CD1c-positive myeloid dendritic cell (primary cell): ENCODE measurements around the gene KRTAP4-1.
A peak's percentile ranks its signal among the peaks of the same experiment; 100 is the strongest.
"Not testable (repeated sequence)": the region's sequence is repeated elsewhere in the genome, so short reads cannot be mapped to it uniquely, and the experiment has no call there.

Source experiments
- DNase-seq: peaks from one replicate; pipeline ENCODE4 v3.0.0-alpha.2; 2016; ENCODE audit errors: extremely low spot score

Gene KRTAP4-1

DNA sequence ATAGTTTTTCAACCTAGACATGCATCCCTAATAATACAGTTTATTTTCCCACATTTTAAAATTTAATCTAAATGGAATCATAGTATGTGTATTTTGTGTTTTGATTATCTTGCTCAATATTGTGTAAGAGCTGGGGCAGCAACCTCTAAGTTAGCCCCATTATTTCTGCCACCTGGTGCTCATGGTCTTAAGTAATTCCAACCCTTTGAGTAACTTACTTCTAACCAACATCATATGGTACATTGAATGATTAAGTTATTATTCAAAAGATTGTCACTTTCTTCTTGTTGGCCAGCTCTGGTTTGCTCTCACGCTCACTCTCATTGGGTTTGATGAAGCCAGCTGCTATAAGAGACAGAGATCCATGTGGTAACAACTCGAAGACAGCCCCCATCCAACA is 12.8 kb downstream of the KRTAP4-1 start:
- no peak for DNase-seq

DNA sequence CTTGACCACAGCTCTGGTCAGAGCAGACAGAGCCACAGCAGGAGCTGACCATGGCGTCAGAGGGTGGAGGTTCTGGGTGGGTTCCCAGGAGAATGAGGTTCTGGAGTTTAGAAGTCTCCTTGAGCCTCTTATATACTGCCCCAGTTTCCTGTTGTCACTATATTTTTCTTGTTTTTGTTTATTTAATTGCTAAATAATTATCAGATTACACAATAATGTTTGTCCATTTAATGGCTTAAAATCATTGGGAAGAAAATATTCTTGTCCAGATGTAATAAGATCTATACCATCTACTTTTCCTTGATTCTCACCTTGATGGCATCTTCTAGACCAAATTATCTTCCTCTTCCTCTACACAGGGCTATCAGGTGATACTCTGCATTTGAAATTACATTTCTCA is 16.6 kb downstream of the KRTAP4-1 start, which contains the start of gene KRTAP4-3:
KRTAP4-3 (minus strand) TSS at position 101 of the 400 bp plus-strand sequence; CDS start at position 52, 49 bp downstream.
- DNase-seq = no peak

GRCh38 chr17:41167561-41167960 is 17.1 kb downstream of the KRTAP4-1 start:
- DNase-seq = no peak

GRCh38 chr17:41163828-41164227 is 20.9 kb downstream of the KRTAP4-1 start:
- no peak for DNase-seq

DNA sequence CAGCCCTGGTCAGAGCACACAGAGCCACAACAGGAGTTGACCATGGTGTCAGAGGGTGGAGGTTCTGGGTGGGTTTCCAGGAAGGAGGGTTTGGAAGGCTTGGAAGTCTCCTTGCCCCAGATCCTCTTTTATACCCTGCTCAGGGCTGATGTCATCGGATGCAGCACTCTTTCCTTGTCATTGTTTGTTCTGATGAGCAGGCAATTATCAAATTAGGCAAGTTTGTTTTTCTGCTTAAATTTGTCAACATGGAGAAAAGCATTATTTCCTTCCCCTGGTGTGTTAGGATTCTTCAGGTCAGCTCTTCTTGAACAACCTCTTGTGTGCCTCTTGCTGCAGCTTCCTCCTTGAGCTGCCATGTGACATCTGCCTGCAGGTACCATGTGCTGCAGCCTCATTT is 24.1 kb downstream of the KRTAP4-1 start, which contains the start of gene KRTAP4-4:
KRTAP4-4 (minus strand) TSS at position 101 of the 400 bp plus-strand sequence; CDS start at position 44, 57 bp downstream.
- no peak for DNase-seq

DNA sequence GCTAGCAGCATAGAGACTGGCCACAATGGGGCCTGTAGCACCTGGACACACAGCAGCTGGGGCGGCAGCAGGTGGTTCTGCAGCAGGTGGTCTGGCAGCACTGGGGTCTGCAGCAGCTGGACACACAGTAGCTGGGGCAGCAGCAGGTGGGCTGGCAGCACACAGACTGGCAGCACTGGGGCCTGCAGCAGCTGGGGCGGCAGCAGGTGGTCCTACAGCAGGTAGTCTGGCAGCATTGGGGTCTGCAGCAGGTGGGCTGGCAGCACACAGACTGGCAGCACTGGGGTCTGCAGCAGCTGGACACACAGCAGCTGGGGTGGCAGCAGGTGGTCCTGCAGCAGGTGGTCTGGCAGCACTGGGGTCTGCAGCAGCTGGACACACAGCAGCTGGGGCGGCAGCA is 24.5 kb downstream of the KRTAP4-1 start:
- not testable (repeated sequence) for DNase-seq

- DNase-seq = no peak
Observed at GRCh38 chr17:41153856-41154255, 30.9 kb downstream of the KRTAP4-1 start.

- no peak for DNase-seq
Observed at GRCh38 chr17:41151525-41151924, 33.2 kb downstream of the KRTAP4-1 start.

DNA sequence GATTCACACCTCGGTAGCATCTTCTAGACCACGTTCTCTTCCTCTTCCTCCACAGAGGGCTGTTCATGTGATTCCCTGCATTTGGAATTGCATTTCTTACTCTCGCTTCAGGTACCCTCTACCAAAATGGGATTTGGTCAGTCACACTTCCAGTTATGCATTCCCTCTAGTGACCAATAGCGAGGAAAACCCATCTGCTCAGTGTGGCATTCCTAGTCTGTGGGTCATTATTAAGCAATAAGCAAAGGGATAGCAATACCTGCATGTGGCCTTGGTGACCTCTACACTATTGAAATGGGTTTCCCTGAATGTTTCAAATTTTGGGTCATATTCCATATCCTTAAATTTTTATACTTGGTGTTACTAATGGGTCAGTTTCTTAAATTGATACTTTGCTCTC is 34.7 kb downstream of the KRTAP4-1 start:
- no peak for DNase-seq

GRCh38 chr17:41149652-41149985 is 35.1 kb downstream of the KRTAP4-1 start, which contains the start of gene KRTAP4-5:
TSS of gene KRTAP4-5 (minus strand) at chr17:41149825. CDS start at chr17:41149767, 58 bp downstream.
- no peak for DNase-seq

- DNase-seq = not testable (repeated sequence)
Observed at GRCh38 chr17:41148971-41149651, 35.6 kb downstream of the KRTAP4-1 start.

- DNase-seq = no peak
Observed at GRCh38 chr17:41147531-41148204, 37.0 kb downstream of the KRTAP4-1 start.

GRCh38 chr17:41145261-41145660 is 39.5 kb downstream of the KRTAP4-1 start:
- DNase-seq = no peak

GRCh38 chr17:41144846-41145245 is 39.9 kb downstream of the KRTAP4-1 start:
- no peak for DNase-seq

DNA sequence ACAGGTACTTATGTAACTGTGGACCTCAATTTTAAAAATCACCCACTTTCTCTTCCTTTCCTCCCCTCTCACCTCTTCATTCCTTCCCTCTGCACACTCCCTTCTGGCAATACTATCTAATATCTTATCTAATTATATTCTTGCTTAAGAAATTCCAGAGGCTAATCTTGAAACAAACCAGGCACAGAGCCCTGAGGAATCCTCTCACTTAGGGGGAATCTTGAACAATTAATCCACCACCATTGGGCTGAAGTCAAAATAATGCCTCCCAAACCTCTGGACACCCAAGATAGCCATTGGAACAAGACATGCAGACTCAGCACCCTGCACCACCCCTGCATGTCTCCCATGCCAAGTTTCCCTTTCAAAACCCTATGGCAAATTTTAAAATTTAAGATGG is 43.4 kb downstream of the KRTAP4-1 start:
- DNase-seq = no peak

GRCh38 chr17:41140360-41141131 is 44.2 kb downstream of the KRTAP4-1 start, which contains the start of gene KRTAP4-6:
TSS of gene KRTAP4-6 (minus strand) at chr17:41140544. CDS start at chr17:41140487, 57 bp downstream.
- peak; percentile 20 for DNase-seq

DNA sequence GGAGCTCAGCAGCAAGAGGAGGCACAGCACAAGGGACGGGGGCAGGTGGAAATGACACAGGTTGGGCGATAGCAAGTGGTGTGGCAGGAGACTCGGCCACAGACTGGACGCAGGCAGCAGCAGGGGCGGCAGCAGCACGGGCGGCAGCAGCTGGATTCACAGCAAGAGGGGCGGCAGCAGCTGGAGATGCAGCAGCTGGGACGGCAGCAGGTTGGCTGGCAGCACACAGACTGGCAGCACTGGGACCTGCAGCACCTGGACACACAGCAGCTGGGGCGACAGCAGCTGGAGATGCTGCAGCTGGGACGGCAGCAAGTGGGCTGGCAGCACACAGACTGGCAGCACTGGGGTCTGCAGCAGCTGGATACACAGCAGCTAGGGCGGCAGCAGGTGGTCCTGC is 44.8 kb downstream of the KRTAP4-1 start:
- DNase-seq = not testable (repeated sequence)
